Sigmoid colon (tissue), 4 donors: ENCODE measurements around the gene FHOD3.

Experiments used
- EP300 ChIP-seq, 4 donors: sonication (generic); formaldehyde crosslinking; IDR thresholded peaks; one replicate each; pipeline ENCODE4 v1.6.1; 2017; ENCODE audit warnings: antibody characterized with exemption in 4 of 4
- POLR2A ChIP-seq, 2 donors: fragments of 450-650 bp; IDR thresholded peaks; one replicate each; pipeline ENCODE4 v1.6.1; 2016; ENCODE audit warnings: antibody characterized with exemption in 2 of 2, mild to moderate bottlenecking in 2 of 2, moderate library complexity in 2 of 2
- POLR2AphosphoS5 ChIP-seq, 4 donors: sonication (generic); formaldehyde crosslinking; IDR thresholded peaks; one replicate each; pipeline ENCODE4 v1.6.1; 2017; ENCODE audit warnings: antibody characterized with exemption in 4 of 4
- TF ChIP-seq, protein P1 (sequence below), 4 experiments: fragments of 450-650 bp in 3 of 4; fragments of 200-600 bp in 1 of 4; IDR thresholded peaks; one replicate each; pipeline ENCODE4 v1.5.1; 2016 to 2019; ENCODE audit warnings: antibody characterized with exemption in 4 of 4, mild to moderate bottlenecking in 3 of 4, moderate library complexity in 2 of 4

GRCh38 chr18:36265015-36265414 is 32.5 kb upstream of the FHOD3 start:
- TF ChIP-seq, protein P1, sequence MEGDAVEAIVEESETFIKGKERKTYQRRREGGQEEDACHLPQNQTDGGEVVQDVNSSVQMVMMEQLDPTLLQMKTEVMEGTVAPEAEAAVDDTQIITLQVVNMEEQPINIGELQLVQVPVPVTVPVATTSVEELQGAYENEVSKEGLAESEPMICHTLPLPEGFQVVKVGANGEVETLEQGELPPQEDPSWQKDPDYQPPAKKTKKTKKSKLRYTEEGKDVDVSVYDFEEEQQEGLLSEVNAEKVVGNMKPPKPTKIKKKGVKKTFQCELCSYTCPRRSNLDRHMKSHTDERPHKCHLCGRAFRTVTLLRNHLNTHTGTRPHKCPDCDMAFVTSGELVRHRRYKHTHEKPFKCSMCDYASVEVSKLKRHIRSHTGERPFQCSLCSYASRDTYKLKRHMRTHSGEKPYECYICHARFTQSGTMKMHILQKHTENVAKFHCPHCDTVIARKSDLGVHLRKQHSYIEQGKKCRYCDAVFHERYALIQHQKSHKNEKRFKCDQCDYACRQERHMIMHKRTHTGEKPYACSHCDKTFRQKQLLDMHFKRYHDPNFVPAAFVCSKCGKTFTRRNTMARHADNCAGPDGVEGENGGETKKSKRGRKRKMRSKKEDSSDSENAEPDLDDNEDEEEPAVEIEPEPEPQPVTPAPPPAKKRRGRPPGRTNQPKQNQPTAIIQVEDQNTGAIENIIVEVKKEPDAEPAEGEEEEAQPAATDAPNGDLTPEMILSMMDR (IDR thresholded peaks at IDR 0.05): no peak
- no peak for TF ChIP-seq POLR2AphosphoS5 (IDR thresholded peaks at IDR 0.05)
- no peak for TF ChIP-seq POLR2A (IDR thresholded peaks at IDR 0.05)
- TF ChIP-seq EP300 (IDR thresholded peaks at IDR 0.05): no peak
